HG03103 (cell line): Measurements from ENCODE around the gene GPD1.

Experiments
- ATAC-seq: cut with Tn5 transposase; IDR thresholded peaks from one replicate; pipeline ENCODE4 v1.9.1; 2021; ENCODE audit warnings: low read depth; ENCODE audit not compliant: unreplicated experiment

GPD1 gene

DNA sequence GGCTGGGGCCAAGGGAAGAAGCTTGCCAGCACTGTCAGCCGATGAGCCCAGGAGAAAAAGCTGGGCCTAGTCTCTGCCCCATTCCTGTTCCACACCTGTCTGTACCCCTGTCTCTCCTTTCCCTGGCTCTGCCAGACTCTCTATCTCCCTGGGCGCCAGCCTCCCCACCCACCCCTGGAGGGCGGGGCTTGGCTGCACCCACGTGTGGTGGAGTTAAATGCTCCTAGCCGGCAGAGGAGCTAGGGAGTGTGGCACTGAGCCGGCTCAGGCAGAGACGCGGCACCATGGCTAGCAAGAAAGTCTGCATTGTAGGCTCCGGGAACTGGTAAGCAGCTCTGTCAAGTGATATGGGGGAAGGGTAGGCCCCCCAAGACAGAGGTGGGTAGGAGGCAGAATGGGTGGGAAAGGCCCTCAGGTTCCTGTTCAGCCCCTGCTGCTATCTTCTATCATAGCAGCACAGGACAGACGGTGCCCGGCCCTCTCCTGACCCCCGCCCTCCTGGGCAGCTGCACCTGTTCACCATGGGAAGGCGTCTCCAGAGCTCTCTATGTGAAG lies at the start of gene GPD1:
GPD1 (plus strand) TSS at position 242 of the 555 bp plus-strand sequence; CDS start at position 285, 43 bp downstream.
- no peak for ATAC-seq

DNA sequence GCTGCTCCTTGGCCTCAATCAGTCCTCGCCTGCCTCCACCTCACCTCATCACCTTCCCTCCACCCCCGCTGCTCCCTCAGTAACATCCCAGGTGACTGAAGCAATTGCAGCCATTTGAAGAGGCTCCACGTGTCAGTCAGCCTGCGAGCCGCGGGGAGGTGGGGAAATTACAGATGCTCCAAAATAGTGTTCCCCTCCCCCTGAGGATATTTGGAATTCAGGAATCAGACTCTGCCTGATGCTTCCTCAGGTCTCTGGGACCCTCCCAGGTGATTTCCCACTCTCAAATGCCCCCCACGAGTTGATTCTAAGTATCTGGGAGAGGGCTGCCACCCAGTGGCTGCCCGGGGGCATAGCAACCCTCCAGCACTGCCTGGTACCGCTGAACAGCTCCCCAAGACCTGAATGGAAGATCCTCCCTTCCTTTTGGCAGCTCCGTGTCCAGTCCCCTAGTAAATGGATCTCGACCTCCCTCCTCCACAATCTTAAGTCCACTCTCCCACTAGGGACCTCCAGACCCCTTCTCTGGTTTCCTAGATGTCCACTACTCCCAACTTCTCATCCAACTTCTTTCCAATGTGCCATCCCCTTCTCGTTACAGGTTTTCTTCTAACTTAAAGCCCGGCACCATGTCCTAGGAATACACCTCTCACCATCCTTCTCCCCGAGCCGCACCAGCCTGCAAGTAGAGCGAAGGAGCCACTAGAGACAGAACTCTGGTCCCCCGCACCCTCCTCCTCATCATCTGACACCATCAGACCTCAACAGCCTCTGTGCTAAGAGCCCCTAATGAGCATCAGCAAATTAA lies 47.8 kb upstream of the GPD1 start:
- no peak for ATAC-seq

DNA sequence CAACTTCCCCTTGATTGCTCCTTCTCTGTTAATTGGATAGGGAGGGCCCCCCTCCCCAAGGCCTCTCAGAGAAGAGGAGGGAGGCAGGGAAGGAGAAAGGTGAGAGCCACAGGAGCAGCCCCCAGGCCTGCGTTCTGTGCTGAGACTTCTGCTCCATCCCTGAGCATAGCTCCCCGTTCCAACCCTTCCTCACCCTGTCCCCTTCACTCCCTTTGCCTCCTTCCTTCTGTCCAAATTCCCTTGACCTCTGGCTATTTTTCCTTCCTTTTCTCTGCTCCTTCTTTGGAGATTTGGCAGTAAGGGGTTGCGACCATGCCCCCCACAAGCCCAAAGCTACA lies 47.2 kb upstream of the GPD1 start:
- no peak for ATAC-seq

DNA sequence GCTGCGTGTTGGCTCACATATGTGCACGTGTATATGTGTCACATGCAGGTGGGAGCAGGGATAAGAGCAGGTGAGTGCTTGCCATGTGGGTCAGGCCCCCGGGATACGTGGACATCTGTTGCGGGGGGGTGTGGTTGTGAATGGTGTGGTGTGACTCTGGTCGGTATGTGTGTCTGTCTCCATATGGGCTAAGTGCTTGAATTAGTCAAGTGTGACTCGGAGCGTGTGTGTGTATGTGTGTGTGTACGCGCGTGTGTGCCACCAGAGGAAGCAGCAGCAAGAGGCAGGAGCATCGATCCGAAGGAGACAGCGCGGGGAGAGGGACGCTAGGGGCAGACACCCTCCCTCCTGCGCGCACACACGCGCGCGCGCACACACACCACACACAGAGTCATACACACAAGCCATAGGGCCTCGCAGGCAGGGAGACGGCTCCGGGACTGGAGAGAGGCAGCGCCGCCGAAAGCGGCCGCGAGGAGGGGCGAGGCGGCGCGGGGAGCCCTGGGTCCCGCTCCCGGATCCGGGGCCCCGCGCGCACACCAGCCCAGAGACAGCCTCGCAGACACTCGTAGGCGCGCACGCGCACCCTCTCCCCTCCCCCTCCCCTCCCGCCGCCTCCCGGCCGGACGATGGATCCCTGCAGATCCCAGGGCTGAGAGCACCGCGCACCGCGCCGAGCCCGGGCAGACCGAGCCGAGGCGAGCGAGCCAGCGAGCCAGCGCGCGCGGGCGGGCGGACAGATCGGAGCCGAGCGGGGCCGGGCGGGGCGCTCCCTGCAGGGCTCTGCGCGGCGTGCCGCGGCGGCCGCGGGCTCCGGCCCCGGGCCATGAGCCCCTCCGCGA lies 46.6 kb upstream of the GPD1 start, which contains the start of gene ASIC1:
ASIC1 (plus strand) TSS at position 597 of the 842 bp plus-strand sequence. CDS start 1,171 bp downstream, outside the sequence.
- no peak for ATAC-seq

DNA sequence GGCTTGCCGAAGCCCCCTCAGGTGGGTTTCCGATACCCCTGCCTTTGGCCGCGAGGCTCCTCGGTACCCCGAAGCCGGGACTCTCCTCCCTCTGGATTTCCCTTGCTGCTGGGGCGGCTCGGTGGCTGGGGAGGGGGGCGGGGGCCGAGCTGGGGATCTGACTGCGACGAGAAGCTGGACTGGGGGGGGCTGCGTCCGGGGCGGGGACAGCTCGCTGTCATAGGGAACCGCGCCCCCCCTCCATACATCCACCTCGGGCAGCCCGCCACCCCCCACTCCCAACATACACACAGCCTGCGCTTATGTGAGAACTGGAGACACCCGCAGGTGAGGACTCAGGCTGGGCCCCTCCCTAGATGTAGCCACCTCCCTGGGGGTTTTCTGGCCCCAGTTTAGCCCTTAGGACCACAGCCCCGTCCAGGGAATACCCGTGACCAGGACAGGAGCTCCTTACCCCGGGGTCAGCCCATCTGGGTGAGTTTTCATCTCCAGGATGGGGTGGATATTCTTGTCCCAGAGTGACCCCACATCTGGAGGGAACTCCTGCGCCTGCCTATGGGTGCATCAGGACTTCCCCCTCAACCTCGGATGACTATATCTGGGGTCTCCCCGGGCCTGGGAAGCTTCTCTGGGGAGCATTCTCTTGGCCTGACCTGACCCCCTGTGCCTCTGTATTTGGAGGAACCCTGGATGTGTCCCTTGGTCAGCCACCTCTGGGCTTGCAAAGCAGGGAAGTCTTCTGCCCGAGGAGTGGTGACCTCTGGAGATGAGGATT lies 45.7 kb upstream of the GPD1 start:
- ATAC-seq, result no peak

DNA sequence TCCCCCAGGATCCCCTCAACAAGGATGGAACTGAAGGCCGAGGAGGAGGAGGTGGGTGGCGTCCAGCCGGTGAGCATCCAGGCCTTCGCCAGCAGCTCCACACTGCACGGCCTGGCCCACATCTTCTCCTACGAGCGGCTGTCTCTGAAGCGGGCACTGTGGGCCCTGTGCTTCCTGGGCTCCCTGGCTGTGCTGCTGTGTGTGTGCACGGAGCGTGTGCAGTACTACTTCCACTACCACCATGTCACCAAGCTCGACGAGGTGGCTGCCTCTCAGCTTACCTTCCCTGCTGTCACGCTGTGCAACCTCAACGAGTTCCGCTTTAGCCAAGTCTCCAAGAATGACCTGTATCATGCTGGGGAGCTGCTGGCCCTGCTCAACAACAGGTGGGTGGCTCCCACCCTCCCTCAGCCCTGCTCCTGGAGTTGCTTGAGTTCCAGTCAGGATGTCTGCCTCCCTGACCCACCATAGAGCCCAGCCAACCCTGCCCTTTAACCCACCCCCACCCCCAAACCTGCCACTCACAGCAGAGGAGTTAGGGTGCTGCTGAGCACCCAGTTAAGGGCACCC lies 45.0 kb upstream of the GPD1 start:
- no peak for ATAC-seq

DNA sequence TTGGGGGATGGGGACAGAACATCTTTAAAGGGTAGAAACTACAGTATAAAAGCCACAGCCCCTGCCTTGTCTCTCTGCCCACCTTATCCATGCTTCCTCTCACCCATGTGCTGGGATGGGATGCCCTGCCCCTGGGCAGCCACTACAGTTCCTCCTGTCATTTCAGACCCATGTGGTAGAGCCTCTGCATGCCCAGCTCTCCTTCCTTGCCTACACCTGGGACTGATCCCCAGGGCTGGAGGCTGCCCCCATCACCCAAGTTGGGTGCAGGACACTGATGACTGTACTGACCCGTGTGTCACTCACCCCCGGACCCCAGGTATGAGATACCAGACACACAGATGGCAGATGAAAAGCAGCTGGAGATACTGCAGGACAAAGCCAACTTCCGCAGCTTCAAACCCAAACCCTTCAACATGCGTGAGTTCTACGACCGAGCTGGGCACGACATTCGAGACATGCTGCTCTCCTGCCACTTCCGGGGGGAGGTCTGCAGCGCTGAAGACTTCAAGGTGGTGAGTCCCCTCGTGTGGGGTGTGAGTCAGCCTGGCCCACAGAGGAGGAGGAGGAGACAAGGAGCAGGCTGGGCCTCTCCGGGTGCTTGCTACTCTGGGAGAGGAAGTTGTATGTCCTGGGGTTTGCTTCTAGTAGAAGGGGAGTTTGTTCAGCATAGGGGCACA lies 44.2 kb upstream of the GPD1 start:
- no peak for ATAC-seq

DNA sequence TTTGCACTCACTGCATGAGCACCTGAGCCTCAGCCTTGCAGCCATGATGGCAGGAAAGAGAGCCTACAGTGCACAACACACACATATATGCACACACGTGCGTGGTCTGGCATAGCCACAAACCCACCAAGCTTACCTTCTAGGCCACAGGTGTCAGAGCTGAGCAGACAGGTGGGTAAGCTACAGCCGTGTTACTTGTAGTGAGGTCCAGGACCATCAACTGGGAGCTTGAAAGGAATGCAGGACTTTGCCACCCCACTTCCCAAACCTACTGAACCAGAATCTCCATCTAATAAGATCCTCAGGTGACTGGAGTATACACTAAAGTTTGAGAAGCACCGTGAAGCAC lies 43.7 kb upstream of the GPD1 start:
- ATAC-seq, result no peak

DNA sequence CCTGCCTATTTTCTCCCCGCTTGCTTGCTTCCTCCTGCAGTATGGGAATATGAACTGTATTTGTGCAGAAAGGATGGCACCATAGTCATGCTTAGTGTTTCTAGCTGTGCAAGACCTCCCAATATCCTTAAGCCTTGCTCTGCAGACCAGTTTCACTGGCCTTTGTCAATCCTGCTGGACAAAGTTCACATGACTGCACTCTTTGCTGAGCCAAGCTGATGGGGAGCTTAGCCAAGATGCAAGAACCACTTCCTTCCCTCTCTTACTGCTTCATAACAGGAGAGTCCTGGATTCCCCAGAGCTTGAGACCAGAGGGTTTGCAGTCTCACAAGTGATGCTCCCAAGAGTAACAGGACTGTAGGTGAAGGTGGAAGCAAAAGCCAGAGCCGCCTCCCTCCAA lies 42.6 kb upstream of the GPD1 start:
- ATAC-seq, result no peak

DNA sequence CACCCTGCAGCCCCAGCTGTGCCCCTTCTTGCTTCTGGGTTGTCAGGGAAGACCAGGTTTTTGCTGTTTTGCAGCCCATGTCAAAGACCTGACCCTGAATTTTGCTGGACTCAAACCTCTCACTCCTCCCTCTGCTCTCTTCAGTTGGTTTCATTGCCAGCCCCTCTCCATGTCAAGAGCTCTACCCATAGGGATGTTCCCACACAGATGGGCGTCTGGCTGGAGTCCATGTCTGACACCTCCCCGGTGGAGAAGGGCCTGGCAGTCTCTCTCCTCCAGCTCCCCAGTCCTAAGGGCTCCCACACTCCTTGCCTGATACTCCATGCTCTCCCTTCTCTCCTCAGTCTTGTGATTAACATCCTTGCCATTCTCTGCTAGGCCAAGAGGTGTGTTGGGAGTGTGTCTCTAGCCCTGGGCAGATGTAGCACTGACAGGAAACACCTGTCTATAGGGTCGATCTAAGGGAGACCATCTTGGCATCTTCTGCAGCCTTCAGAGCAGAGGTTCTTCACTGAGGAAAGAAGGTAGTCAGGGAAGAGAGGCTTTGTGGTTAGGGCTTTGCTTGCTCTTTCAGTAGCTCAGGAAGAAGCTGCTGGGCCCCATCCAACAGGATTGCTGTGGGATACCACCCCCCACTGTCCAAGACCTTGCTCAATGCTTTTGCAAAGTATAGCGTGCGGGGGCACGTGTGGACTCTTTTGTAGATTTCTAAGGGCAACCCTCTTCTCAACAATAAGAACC lies 41.7 kb upstream of the GPD1 start:
- ATAC-seq, result no peak

DNA sequence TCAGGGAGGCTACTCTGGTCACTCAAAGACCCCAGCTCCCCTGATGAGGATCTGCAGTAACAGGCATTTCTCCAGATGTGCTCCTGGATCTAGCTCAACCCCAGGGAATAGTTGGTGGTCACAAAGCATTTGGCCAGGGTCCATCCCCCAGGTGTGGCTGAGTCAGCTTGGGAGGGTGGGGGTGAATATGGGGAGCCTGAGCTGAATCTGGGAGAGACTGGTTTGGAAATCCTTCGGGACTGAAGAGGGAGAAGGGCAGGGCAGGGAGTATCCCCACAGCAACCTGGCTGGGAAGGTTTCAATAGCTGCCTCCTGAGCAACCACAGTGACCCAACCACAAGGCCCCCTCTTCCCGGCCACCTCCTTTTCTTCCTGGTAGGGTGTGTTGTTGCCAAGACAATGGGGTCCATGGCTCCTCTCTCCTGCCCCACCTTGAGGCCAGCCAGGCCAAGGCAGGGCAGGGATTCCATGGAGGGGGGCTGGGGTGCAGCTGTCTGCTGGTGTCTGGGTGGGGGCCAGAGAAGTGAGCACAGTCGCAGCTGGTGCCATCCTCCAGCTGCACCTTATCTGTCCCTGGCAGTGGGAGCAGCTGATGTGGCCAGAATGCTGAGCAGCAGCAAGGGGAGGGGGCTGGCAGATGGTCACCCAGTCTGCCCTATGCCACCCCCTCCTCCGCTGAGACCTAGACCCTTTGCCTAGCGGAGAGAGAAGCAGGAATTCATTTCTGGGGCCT lies 40.9 kb upstream of the GPD1 start:
- no peak for ATAC-seq

DNA sequence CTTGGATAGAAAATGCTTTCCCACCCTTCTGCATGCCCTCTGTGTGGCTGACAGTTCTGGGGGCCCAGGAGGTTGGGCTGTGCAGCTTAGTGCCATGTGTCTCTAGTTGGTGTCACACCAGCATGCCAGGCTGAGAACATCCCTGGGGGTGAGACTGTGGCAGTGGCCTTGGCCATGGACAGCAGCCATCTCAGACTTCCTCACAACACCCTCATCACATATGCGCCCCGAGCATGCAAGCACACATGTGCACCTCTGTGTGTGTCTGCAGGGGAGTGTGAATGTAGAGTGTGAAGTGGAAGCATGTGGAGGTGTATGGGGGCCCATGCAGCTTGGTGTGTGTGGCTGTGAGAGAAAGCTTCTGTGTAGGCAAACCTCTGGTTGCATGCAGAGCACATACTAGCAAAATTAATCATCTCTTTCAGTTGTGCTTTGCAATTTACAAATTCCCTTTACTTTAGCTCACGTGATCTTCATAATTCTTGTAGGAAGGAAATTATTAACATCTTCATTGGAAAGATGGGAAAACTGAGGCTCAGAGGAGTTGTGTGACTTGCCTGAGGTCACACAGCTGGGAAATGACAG lies 38.0 kb upstream of the GPD1 start:
- no peak for ATAC-seq

DNA sequence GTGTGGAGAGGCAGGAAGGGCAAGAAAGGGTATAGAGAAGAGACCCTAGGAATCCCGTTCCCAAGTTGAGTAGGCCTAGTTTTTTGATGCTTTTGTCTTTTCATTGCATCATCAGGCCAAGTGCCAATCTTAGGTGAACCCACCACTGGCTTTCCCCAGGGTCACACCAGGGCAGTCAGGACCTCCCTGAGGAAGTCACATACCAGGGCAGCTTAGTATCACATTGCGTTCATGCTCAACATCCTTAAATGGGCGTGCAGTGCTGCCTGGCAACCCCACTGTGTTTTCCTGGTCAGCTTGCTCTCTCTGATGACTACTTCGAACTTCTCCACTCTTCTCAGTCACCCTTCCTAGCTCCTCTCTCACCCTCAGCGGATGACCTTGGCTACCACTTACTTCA lies 37.4 kb upstream of the GPD1 start:
- ATAC-seq, result no peak

DNA sequence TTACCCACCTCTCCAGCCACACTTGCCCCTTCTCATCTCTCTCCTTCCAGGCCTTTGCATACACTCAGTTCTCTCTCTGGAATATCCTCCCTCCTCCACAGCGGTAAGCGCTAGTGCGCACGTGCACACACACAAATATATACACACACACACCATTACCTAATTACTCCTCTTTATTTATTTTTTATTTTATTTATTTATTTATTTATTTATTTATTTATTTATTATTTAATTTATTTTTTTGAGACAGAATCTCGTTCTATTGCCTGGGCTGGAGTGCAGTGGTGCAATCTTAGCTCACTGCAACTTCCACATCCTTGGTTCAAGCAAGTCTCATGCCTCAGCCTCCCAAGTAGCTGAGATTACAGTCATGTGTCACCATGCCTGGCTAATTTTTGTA lies 34.7 kb upstream of the GPD1 start:
- ATAC-seq, result no peak

DNA sequence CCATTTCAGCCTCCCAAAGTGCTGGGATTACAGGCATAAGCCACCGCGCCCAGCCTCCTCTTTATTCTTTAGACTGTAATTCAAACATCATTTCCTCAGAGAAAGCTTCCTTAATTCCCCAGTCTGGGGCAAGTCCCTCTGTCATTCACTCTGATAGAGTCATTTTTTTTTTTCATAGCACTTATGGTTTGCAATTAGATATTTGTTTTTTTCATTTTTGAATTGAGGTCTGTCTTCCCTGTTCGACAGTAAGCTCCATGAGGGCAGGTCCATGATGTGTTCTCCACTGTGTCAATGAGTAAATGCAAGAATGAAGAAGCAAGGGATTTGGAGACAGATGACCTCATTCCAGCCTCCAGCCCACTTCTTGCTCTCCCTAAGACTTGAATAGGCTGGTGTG lies 34.3 kb upstream of the GPD1 start:
- ATAC-seq, result no peak

DNA sequence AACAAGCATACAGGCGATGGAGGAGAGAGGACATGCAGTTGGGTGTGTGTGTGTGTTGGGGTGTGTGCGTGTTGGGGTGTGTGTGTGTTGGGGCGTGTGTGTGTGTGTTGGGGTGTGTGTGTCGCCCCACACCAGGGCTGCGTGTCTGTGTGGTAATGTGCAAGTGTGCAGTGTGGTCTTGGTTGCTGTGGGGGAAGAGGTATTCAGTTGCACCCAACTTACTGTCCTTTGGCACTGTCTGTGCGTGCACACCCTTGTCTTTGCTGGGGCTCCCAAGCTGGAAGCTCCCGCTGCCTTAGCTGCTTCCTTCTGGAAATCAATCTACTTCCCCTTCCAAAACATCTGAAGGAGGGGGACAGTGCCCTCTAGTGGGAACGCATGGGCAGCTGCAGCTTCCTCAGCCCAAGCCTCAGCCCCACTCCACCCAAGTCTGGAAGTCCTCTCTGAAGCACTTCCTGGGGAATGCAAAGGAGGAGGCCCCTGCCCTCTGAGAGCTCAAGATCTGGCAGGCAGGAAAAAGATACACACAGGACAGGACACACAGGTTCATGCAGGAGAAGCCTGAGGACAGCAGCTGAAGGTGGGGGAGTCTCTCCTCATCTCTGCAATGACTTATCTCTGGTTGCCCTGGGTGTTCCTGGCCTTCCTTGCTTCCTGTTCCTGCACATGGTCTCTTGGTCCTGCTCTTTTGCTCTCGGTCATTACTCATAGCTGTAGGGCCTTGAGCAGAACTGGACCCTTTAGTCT lies 33.3 kb upstream of the GPD1 start:
- ATAC-seq, result no peak

DNA sequence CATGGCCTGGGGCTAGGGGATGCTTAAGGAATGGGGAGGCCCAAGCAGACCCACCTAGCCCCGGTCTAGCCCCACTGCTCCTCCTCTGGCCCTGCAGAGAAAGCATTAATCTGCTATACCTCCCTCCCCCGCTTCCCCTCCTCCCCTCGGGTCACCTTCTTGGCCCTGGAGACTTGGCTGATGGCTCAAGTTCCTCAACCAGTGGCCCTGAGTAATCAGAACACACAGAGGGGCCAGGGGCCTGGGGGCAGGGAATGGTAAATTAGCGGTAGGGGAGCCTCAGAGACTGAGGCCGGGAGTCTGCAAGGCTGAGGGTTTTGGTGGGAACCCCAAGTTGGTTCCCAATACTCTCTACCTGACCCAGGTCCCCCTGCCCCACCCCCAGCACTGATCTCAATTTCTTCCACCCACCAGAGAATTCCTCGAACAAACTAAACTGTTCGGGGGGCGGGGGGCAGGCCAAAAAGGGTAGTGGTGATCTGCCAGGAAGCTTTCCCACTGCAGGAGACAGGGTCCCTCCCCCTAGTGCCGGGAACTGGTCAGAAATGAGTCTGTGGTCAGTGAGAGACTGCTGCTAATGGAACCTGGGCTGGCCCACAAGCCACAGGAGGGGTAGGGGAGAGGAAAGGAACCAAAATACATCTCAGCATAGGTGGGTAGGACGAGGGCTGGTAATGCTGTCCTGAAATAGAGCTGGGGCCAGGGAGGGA lies 31.5 kb upstream of the GPD1 start:
- no peak for ATAC-seq
